ENCODE data around the gene CALCR.

Gene CALCR

GRCh38 chr7:93448176-93448575 lies 126.3 kb downstream of the CALCR start:
- no peak for DNase-seq (ENCODE audit: low spot score)

DNA sequence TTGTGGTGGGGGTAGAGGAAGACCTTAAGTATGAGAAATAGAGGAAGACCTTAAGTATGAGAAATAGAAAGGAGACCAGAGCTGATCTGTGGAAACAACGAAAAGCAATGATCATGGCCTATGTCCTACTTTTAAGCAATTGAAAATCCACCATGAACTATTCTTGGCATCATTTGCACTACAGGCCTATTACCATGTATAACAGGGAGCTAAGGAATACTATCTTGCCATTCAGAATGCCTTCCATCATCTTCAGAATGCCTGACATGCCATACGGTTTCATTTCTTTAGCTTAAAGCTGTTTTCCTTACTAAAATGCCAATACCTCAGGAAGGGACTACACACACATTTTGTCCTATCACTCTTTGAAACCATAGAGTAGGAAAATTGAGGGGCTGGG lies 127.0 kb downstream of the CALCR start:
- no peak for DNase-seq (ENCODE audit: low spot score)

GRCh38 chr7:93442478-93443224 lies 131.9 kb downstream of the CALCR start:
- DNase-seq (ENCODE audit: low spot score) = peak; percentile 19

GRCh38 chr7:93435791-93436190 lies 138.7 kb downstream of the CALCR start:
- DNase-seq (ENCODE audit: low spot score) = no peak

GRCh38 chr7:93432130-93432529 lies 142.4 kb downstream of the CALCR start:
- DNase-seq (ENCODE audit: low spot score) = no peak

- no peak for DNase-seq (ENCODE audit: low spot score)
These were observed 143.5 kb downstream of the CALCR start for GRCh38 chr7:93430917-93431588.

DNA sequence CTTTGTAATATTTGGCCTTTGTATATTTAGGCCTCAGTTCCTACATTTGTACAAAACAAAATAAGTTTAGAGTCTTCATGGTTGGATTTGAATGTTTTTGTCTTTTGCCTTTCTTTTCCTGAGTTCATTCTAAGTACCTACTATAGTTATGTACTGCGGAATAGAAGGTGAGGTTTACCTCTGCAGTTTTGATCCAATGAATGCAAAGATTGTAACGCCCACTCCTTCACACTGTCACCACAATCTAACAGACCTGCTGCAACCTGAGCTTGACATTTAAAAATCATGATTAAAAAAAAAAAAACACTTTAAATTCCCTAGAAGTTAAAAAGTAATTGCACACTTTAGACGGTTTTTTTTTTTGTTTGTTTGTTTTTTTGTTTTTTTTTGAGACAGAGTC lies 145.0 kb downstream of the CALCR start:
- no peak for DNase-seq (ENCODE audit: low spot score)

- DNase-seq (ENCODE audit: low spot score) = no peak
These were observed 147.4 kb downstream of the CALCR start for GRCh38 chr7:93427107-93427506.

DNA sequence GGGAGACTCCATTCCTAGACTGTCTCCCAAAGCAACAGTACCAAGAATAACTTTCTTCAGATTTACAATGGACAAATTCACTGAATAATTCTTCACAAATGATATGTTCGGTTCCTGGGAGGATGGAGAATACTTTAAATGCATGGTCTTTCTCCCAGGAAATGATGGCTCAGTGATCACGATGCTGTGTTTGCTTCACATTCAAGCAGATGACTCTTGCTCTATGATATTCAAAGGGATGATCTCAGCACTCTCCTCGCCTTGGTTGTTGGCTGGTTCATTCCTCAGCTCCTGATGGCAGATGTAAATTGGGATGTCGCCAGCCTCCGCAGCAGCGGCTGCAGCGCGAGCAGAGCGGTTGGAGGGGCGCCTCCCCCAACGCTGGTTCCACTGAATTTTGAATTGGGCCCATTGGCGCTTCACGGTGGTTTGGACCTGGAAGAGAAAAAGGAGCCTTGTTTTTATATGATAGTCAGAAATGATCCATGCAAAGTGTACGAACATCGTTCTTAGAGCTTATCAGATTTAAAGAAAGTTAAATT lies 148.3 kb downstream of the CALCR start:
- DNase-seq (ENCODE audit: low spot score) = no peak

DNA sequence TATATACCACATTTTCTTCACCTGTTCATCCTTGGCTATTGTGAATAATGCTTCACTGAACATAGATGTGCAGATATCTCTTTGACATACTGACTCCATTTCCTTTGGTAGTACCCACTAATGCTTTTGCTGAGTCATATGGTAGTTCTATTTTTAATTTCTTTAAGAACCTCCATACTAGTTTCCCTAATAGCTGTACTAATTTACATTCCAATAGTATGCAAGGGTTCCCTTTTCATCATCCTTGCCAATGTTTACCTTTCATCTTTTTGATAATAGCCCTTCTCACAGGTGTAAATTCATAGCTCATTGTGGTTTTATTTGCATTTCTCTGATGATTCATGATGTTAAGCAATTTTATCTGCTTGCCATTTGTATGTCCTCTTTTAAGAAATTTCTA lies 159.9 kb downstream of the CALCR start:
- DNase-seq (ENCODE audit: low spot score) = no peak

DNA sequence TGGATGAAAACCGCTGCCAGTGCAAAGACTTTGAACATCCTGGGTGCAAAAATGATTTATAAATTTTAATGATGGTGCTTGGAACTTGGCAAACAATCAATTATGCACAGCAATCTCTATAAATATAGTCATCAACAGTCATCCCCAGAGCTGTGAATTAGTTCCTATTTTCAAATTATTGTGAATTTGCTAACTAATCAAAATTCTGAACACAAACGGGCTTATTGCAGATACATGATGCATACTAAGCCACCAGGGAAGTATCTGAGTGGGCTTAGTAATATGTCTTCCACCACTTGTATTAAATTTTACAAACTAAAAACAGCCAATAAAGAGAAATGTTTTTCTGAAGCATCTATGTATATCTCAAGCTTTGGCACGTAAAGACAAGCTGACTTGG lies 165.2 kb downstream of the CALCR start:
- DNase-seq (ENCODE audit: low spot score) = no peak

GRCh38 chr7:93407239-93407638 lies 167.3 kb downstream of the CALCR start:
- DNase-seq (ENCODE audit: low spot score) = no peak

GRCh38 chr7:93402944-93403343 lies 171.6 kb downstream of the CALCR start:
- DNase-seq (ENCODE audit: low spot score) = no peak

DNA sequence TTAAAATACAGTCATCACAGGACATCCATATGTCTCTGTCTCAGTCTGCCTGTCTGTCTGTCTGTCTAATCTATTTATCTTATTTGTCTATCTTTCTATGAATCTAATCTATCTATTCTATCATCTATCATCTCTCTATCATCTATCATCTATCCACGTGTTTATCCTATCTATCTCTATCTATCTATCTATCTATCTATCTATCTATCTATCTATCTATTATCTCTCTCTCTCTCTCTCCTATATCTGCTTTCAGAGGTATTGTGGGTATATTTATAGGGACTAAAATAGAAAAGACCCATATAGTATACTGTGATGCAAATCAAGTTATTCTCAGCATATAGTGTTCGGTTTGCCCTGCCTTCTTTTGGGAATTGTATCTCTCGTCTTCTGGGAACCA lies 174.9 kb downstream of the CALCR start:
- DNase-seq (ENCODE audit: low spot score) = no peak

DNA sequence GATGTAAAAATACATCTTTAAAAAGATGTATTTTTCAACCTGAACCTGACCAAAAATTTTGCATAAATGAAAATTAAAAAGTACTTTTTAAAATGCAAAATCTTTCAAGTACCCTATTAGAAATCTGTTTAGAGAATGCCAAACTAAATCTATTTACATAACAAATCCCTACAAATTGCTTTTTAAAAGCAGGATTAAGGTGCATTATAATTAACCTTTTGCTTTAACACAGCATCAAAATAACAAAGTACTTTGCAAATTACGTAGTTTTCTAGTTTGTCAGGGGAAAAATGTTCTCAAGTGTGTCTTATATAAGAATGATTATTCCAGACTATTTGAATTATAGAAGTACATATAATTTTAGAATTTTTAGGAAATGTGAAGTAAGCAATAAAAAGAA lies 181.5 kb downstream of the CALCR start:
- no peak for DNase-seq (ENCODE audit: low spot score)

- DNase-seq (ENCODE audit: low spot score) = no peak
These were observed 183.9 kb downstream of the CALCR start for GRCh38 chr7:93390660-93391059.

GRCh38 chr7:93382362-93382761 lies 192.2 kb downstream of the CALCR start:
- DNase-seq (ENCODE audit: low spot score) = no peak

DNA sequence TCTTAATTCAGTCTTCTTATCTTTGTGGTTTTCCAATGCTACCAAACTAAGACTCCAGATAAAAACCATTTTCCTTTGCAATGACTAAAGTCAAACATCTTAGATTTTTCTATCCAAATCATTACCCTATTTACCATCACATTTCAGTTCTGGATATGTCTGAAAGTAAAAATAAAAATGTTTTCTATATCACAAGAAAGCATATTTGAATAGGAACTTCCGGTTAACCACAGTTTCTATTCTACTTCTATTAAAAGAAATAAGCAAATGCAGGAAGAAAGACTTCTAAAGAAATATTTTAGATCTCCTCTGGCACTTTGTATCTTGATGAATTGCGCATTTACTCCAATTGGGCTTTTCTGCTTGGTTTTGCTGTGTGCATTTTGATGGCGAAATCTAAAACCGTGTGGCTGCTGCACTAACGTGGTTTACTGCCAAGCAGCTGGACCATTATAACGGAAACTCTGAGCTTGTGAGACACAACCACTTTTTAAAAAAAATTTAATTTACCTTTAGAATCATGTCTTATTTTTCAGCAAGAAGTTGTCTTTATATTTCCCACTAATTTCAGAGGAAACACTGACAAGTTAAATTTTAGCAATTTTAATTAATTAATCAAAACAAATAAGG lies 196.3 kb downstream of the CALCR start:
- no peak for DNase-seq (ENCODE audit: low spot score)

DNA sequence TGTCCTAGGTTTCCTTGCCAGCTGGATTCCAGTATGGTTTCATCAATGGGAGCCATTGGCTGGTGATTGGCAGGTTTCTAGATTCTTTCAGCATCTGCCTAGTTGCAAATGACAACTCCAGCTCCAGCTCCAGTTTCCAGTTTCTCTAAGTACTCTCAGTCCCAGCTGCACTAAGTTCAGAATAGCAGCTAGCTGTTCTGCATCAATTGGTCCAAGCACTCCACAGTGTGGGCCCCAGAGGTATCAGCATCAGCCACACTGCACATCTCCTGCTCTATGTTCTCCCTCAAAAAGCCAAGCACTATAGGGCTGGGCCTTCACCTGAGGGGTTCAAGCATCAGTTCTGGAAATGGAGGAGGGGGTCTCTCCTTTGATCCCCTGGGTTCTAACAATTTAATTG lies 198.9 kb downstream of the CALCR start:
- no peak for DNase-seq (ENCODE audit: low spot score)
